ENCODE results near the gene AANAT.

Gene AANAT

GRCh38 chr17:76484228-76484725, 16.9 kb downstream of the AANAT start:
- Histone ChIP-seq H3K36me3 (ENCODE audit: control insufficient read depth, low read depth, low read length) (no peaks in the 10 kb centered on the region), H3K9me3 (ENCODE audit: control insufficient read depth, low read depth, low read length) (no peaks in the 10 kb centered on the region), H3K4me3 (ENCODE audit: low read length) (no peak overlapping the region), H3K27ac (ENCODE audit: low read length) (no peak overlapping the region), H3K9ac (ENCODE audit: low read length) (no peak overlapping the region), H3K4me1 (ENCODE audit: control insufficient read depth, low read depth, low read length) (no peaks in the 10 kb centered on the region), H3K27me3 (ENCODE audit: control insufficient read depth, insufficient read depth, low read length) (no peaks in the 10 kb centered on the region)

GRCh38 chr17:76485569-76485968, 18.2 kb downstream of the AANAT start:
- H3K27me3 ChIP-seq (ENCODE audit: control insufficient read depth, insufficient read depth, low read length): no peaks in the 10 kb centered on the region
- H3K4me1 ChIP-seq (ENCODE audit: control insufficient read depth, low read depth, low read length): no peaks in the 10 kb centered on the region
- H3K9me3 ChIP-seq (ENCODE audit: control insufficient read depth, low read depth, low read length): no peaks in the 10 kb centered on the region
- no peak overlapping the region for H3K4me3 ChIP-seq (ENCODE audit: low read length)
- H3K36me3 ChIP-seq (ENCODE audit: control insufficient read depth, low read depth, low read length): no peaks in the 10 kb centered on the region
- no peak overlapping the region for H3K27ac ChIP-seq (ENCODE audit: low read length)
- no peak overlapping the region for H3K9ac ChIP-seq (ENCODE audit: low read length)

- Histone ChIP-seq H3K27ac (ENCODE audit: low read length) (no peak overlapping the region), H3K4me1 (ENCODE audit: control insufficient read depth, low read depth, low read length) (peaks cover 4% of the 10 kb centered on the region), H3K36me3 (ENCODE audit: control insufficient read depth, low read depth, low read length) (no peaks in the 10 kb centered on the region), H3K9me3 (ENCODE audit: control insufficient read depth, low read depth, low read length) (no peaks in the 10 kb centered on the region), H3K4me3 (ENCODE audit: low read length) (no peak overlapping the region), H3K27me3 (ENCODE audit: control insufficient read depth, insufficient read depth, low read length) (no peaks in the 10 kb centered on the region), H3K9ac (ENCODE audit: low read length) (no peak overlapping the region)
These were observed 20.2 kb downstream of the AANAT start for GRCh38 chr17:76487451-76488192.

- H3K27ac ChIP-seq (ENCODE audit: low read length): no peak overlapping the region
- H3K36me3 ChIP-seq (ENCODE audit: control insufficient read depth, low read depth, low read length): no peaks in the 10 kb centered on the region
- H3K4me1 ChIP-seq (ENCODE audit: control insufficient read depth, low read depth, low read length): peaks cover 12% of the 10 kb centered on the region
- H3K27me3 ChIP-seq (ENCODE audit: control insufficient read depth, insufficient read depth, low read length): no peaks in the 10 kb centered on the region
- no peak overlapping the region for H3K9ac ChIP-seq (ENCODE audit: low read length)
- no peaks in the 10 kb centered on the region for H3K9me3 ChIP-seq (ENCODE audit: control insufficient read depth, low read depth, low read length)
- no peak overlapping the region for H3K4me3 ChIP-seq (ENCODE audit: low read length)
These were observed 22.8 kb downstream of the AANAT start for GRCh38 chr17:76490112-76490710.

- H3K4me3 ChIP-seq (ENCODE audit: low read length): no peak overlapping the region
- no peak overlapping the region for H3K9ac ChIP-seq (ENCODE audit: low read length)
- H3K9me3 ChIP-seq (ENCODE audit: control insufficient read depth, low read depth, low read length): no peaks in the 10 kb centered on the region
- peaks cover 12% of the 10 kb centered on the region for H3K4me1 ChIP-seq (ENCODE audit: control insufficient read depth, low read depth, low read length)
- no peak overlapping the region for H3K27ac ChIP-seq (ENCODE audit: low read length)
- H3K27me3 ChIP-seq (ENCODE audit: control insufficient read depth, insufficient read depth, low read length): no peaks in the 10 kb centered on the region
- H3K36me3 ChIP-seq (ENCODE audit: control insufficient read depth, low read depth, low read length): no peaks in the 10 kb centered on the region
These were observed 24.1 kb downstream of the AANAT start for GRCh38 chr17:76491271-76492122.

GRCh38 chr17:76492123-76492988, 25.0 kb downstream of the AANAT start:
- Histone ChIP-seq H3K9me3 (ENCODE audit: control insufficient read depth, low read depth, low read length) (no peaks in the 10 kb centered on the region), H3K4me1 (ENCODE audit: control insufficient read depth, low read depth, low read length) (peaks cover 15% of the 10 kb centered on the region), H3K27me3 (ENCODE audit: control insufficient read depth, insufficient read depth, low read length) (no peaks in the 10 kb centered on the region), H3K9ac (ENCODE audit: low read length) (no peak overlapping the region), H3K36me3 (ENCODE audit: control insufficient read depth, low read depth, low read length) (no peaks in the 10 kb centered on the region), H3K4me3 (ENCODE audit: low read length) (no peak overlapping the region), H3K27ac (ENCODE audit: low read length) (no peak overlapping the region)

GRCh38 chr17:76492989-76493501, 25.6 kb downstream of the AANAT start:
- Histone ChIP-seq H3K4me3 (ENCODE audit: low read length) (no peak overlapping the region), H3K9ac (ENCODE audit: low read length) (no peak overlapping the region), H3K27ac (ENCODE audit: low read length) (no peak overlapping the region), H3K4me1 (ENCODE audit: control insufficient read depth, low read depth, low read length) (peaks cover 22% of the 10 kb centered on the region), H3K27me3 (ENCODE audit: control insufficient read depth, insufficient read depth, low read length) (no peaks in the 10 kb centered on the region), H3K9me3 (ENCODE audit: control insufficient read depth, low read depth, low read length) (no peaks in the 10 kb centered on the region), H3K36me3 (ENCODE audit: control insufficient read depth, low read depth, low read length) (no peaks in the 10 kb centered on the region)

- no peak overlapping the region for H3K4me3 ChIP-seq (ENCODE audit: low read length)
- no peak overlapping the region for H3K27ac ChIP-seq (ENCODE audit: low read length)
- H3K9ac ChIP-seq (ENCODE audit: low read length): no peak overlapping the region
- no peaks in the 10 kb centered on the region for H3K9me3 ChIP-seq (ENCODE audit: control insufficient read depth, low read depth, low read length)
- peaks cover 28% of the 10 kb centered on the region for H3K4me1 ChIP-seq (ENCODE audit: control insufficient read depth, low read depth, low read length)
- H3K36me3 ChIP-seq (ENCODE audit: control insufficient read depth, low read depth, low read length): no peaks in the 10 kb centered on the region
- H3K27me3 ChIP-seq (ENCODE audit: control insufficient read depth, insufficient read depth, low read length): no peaks in the 10 kb centered on the region
These were observed 26.2 kb downstream of the AANAT start for GRCh38 chr17:76493505-76494167.

- Histone ChIP-seq H3K27me3 (ENCODE audit: control insufficient read depth, insufficient read depth, low read length) (peaks cover 11% of the 10 kb centered on the region), H3K36me3 (ENCODE audit: control insufficient read depth, low read depth, low read length) (no peaks in the 10 kb centered on the region), H3K27ac (ENCODE audit: low read length) (no peak overlapping the region), H3K9me3 (ENCODE audit: control insufficient read depth, low read depth, low read length) (no peaks in the 10 kb centered on the region), H3K9ac (ENCODE audit: low read length) (no peak overlapping the region), H3K4me1 (ENCODE audit: control insufficient read depth, low read depth, low read length) (peaks cover 44% of the 10 kb centered on the region), H3K4me3 (ENCODE audit: low read length) (no peak overlapping the region)
These were observed 28.4 kb downstream of the AANAT start for GRCh38 chr17:76495663-76496400.

- Histone ChIP-seq H3K27ac (ENCODE audit: low read length) (no peak overlapping the region), H3K4me1 (ENCODE audit: control insufficient read depth, low read depth, low read length) (peaks cover 44% of the 10 kb centered on the region), H3K27me3 (ENCODE audit: control insufficient read depth, insufficient read depth, low read length) (peaks cover 11% of the 10 kb centered on the region), H3K9ac (ENCODE audit: low read length) (no peak overlapping the region), H3K9me3 (ENCODE audit: control insufficient read depth, low read depth, low read length) (no peaks in the 10 kb centered on the region), H3K4me3 (ENCODE audit: low read length) (no peak overlapping the region), H3K36me3 (ENCODE audit: control insufficient read depth, low read depth, low read length) (no peaks in the 10 kb centered on the region)
These were observed 29.1 kb downstream of the AANAT start for GRCh38 chr17:76496464-76496863.
